ENCODE measurements around the gene ADAMTSL2.
"Not testable (repeated sequence)": the region's sequence is repeated elsewhere in the genome, so short reads cannot be mapped to it uniquely, and the experiment has no call there.

Gene ADAMTSL2

DNA sequence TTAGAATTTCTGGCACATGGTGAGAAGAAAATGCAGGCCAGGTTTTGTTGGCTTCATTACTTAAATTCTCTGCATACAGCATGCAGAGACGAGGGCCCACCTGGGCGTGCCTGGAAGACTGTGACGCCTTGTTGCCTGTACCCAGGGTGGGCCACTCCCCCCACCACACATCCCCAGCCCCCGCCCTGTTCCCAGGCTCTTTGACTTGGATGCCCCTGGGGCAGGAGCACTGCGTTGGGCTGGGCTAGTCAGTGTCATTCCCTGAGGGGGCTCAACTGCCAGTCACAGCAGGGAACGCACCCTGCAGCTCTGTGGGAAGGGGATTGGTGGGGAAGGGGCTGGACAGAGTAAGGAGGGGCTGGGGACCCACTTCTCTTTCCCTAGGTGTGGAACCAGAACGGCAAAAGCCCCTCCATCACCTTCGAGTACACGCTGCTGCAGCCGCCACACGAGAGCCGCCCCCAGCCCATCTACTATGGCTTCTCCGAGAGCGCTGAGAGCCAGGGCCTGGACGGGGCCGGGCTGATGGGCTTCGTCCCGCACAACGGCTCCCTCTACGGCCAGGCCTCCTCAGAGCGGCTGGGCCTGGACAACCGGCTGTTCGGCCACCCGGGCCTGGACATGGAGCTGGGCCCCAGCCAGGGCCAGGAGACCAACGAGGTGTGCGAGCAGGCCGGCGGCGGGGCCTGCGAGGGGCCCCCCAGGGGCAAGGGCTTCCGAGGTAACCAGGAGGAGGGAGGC, 19.6 kb downstream of the ADAMTSL2 start:
- in situ Hi-C loops (cut with MboI; ENCODE audit: low sequenced_read_pairs): no loop called here

DNA sequence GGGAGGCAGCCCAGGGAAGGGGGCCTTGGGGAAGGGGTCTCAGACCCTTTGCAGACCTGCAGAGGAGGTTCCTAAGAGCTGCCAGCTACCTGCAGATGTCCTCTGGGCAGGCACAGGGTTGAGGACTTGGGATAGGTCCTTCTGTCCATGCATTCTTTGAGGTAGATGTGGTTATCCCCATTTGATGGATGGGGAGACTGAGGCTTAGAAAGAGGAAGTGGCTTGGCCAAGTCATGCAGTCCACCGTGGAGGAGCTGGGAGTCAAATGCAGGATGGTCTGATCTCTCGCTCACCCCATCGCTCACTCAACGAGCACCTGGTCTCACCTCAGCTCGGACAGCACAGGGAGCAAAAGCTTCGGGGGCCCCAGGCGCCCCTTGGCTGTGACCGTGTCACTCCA, 20.2 kb downstream of the ADAMTSL2 start:
- in situ Hi-C loops (cut with MboI; ENCODE audit: low sequenced_read_pairs): no loop called here

DNA sequence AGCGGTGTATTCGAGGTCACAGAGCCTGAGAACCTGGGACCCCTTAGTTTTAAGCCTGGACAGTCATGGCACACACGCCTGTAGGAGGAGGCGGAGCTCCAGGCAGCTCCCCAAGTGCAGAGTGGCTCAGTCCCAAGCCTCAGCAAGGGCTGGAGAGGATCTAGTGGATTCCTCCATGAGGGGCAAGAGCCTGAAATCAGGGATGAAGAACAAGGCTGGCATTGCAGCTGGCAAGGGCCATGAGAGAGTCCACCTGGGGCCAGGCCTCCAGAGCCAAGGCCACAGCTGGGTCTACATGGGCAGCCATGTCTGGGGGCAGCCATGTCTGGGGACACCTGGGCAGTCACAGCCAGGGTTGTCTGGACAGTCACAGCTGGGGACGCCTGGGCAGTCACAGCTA, 21.9 kb downstream of the ADAMTSL2 start:
- in situ Hi-C loops (cut with MboI; ENCODE audit: low sequenced_read_pairs): no loop called here

DNA sequence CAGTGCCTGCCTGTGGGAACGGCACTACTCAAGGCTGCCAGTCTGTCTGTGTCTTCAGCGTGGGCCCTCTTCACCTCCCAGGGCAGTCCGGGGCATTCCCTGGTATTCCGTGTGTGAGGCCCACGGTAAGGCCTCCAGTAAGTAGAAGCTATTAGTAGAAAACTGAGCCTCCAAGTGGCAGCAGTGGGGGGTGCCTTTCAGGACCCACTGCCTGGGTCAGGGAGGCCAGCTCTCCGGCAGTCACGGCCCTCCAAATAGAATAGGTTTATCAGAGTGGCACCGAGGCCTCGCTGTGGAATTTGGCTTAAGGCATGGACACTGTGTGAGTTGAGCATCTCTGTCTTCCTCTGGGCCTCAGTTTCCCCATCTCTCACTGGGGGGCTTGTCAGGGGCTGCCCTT, 23.1 kb downstream of the ADAMTSL2 start:
- in situ Hi-C loops (cut with MboI; ENCODE audit: low sequenced_read_pairs): no loop called here

DNA sequence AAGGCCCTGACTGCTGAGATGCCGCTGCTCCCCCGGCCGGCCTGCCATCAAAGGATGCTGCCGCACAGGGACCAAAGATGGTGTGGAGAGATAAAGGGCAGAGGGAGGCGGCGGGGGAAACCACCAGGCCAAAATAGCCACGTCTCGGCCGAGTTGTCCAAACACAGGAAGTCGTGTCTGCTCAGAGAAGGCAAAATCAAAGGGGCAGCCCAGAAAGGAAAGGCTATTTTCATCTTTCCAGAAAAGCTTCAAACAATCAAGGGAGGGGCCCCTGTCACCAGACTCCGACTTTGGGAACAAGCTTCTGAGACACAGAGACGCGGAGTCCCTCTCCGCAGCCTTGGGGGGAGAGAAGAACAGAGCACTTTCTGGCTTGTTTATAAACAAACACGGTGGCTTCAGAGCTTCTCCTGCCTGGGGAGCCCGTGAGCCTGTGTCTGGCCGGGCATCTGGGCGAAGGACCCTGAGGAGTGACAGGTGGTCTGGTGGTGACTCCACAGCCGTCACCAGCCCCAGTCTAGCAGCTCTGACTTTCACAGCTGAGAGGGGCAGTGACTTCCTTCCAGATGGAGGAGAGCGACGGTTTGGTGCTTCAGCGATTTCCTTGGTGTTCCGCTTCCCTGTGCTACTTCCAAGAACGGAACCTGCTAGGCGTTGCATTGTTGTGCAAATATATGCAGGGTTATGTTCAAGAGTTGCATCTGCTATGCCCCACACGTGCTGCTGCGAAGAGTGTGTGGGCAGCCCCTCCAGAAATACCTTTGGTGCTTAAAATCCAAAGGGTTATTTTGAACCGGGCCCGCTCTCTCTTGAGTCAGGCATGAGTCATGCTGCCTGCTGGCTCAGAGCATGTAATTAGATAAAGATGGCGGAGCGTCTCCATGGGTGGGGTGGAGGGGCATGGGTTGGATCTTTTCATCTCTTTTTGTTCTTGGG, 24.0 kb downstream of the ADAMTSL2 start:
- in situ Hi-C loops (cut with MboI; ENCODE audit: low sequenced_read_pairs): no loop called here

DNA sequence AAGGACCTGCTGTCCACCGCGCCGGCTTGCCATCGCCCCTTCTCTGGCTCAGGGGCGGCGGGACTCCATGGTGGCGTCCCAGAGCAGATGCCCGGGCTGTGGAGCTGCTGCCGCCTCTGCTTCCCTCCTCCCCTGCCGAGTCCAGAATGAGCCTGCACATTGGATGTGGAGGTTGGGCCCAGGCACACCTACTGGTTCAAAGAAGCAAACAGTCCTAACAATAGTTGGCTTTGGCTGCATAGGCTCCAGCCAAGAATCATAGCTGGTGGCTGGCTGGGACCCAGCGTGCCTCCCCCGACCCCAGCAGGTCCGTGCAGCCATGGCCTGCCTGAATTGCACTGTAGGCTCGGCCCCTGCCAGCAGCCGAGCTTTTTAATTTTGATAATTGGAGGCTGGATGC, 25.8 kb downstream of the ADAMTSL2 start:
- in situ Hi-C loops (cut with MboI; ENCODE audit: low sequenced_read_pairs): no loop called here

DNA sequence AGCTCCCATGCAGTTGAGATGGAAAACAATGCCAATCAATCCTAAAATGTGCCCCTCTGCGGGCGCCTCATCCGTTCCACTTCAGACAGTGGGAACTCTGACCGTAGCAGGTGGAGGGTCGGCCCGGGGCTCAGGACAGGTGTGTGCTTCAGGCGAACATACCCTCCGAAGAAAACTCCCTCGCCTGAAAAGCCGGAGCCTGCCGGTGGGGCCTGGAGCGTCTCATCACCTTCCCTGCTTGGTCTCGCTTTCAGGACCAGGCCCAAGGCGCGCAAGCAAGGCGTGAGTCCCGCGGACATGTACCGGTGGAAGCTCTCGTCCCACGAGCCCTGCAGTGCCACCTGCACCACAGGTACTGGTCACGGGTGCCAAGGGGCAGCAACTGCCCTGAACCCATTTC, 26.4 kb downstream of the ADAMTSL2 start:
- in situ Hi-C loops (cut with MboI; ENCODE audit: low sequenced_read_pairs): no loop called here

DNA sequence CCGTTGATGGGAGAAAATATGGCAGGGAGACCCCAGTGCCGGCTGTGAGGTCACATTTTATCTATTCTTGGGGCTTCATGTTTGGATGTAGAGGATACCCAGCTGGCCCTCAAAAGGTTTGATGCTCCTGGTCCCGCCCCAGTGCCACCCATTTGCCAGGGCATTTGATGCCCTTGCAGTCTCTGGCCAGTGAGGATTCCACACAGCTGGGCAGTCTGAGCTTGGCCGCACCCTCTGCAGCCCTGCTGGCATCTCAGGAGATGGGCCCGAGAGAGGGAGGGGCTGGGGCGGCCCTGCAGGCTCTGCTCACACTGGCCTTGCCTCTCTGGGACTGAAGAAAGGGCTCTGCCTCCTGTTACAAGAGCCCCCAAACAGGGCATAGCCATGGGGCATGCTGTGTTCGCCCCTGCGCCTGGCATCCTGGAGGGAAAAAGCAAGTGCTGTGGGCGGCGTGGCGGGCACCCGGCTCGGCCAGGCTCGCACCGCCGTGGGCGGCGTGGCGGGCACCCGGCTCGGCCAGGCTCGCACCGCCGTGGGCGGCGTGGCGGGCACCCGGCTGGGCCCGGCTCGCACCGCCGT, 27.6 kb downstream of the ADAMTSL2 start:
- in situ Hi-C loops (cut with MboI; ENCODE audit: low sequenced_read_pairs): no loop called here

DNA sequence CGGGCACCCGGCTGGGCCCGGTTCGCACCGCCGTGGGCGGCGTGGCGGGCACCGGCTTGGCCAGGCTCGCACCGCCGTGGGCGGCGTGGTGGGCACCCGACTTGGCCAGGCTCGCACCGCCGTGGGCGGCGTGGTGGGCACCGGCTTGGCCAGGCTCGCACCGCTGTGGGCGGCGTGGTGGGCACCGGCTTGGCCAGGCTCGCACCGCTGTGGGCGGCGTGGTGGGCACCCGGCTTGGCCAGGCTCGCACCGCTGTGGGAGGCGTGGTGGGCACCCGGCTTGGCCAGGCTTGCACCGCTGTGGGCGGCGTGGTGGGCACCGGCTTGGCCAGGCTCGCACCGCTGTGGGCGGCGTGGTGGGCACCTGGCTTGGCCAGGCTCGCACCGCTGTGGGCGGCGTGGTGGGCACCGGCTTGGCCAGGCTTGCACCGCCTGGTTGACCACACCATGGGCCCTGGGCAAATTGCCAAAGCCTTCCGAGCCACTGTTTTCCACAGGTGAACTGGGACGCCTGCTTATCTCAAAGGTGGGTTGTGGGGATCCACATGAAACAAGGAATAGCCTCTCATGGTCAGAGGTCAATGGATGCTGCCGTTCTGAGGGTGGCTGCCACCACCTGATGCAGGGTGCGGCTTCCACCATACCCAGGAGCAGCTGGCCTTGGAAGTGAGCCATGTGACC, 28.2 kb downstream of the ADAMTSL2 start:
- in situ Hi-C loops (cut with MboI; ENCODE audit: low sequenced_read_pairs): no loop called here

DNA sequence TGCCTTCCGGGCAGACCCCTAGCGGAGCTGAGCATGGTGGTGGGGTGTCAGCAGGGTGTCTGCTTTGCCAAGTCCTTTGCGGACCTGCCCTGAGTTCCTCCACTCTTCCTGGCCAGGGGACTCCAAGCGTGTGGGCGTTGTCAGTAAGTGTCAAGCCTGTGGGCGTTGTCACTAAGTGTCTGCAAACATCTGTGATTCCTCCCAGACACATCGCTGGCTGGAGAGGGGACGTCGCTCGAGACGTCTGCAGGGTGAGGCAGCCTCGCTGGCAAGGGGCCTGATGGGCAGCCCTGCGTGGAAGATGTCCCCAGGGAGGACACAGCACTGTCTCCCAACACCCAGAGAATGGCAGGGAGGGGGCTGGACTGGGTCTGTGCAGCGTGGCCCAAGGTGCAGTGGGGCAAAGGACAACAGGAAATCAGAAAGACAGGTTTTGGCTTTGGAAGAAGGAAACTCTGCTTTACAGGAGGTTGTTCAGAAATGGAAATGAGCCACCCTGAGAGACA, 28.8 kb downstream of the ADAMTSL2 start:
- in situ Hi-C loops (cut with MboI; ENCODE audit: low sequenced_read_pairs): no loop called here

DNA sequence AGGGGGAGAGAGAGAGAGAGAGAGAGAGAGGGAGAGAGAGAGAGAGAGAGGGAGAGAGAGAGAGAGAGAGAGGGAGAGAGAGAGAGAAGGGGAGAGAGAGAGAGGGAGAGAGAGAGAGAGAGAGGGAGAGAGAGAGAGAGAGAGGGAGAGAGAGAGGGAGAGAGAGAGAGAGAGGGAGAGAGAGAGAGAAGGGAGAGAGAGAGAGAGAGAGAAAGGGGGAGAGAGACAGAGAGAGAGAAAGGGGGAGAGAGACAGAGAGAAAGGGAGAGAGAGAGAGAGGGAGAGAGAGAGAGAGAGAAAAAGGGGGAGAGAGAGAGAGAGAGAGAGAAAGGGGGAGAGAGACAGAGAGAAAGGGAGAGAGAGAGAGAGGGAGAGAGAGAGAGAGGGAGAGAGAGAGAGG, 29.3 kb downstream of the ADAMTSL2 start:
- in situ Hi-C loops (cut with MboI; ENCODE audit: low sequenced_read_pairs): not testable (repeated sequence)

DNA sequence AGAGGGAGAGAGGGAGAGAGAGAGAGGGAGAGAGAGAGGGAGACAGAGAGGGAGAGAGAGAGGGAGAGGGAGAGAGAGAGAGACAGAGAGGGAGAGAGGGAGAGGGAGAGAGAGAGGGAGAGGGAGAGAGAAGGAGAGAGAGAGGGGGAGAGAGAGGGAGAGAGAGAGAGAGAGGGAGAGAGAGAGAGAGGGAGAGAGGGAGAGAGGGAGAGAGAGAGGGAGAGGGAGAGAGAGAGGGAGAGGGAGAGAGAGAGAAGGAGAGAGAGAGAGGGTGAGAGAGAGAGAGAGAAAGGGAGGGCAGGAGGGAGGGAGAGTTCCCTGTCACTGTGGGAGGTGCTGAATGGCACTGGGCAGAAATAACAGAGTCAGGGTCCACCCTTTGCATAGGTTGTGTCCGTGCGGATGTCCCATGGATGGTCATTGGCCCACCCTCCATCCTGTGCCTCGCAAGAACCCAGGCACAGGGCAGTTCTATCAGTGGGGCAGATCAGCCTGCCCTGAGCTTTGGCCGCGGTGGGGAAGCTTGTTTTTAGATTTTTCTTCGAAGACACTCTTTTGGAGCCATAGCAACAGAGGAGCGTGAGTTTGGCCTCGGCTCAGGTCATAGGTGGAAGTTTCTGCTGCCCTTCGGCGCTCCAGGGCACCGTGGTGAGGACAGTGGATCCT, 30.1 kb downstream of the ADAMTSL2 start:
- in situ Hi-C loops (cut with MboI; ENCODE audit: low sequenced_read_pairs): no loop called here

DNA sequence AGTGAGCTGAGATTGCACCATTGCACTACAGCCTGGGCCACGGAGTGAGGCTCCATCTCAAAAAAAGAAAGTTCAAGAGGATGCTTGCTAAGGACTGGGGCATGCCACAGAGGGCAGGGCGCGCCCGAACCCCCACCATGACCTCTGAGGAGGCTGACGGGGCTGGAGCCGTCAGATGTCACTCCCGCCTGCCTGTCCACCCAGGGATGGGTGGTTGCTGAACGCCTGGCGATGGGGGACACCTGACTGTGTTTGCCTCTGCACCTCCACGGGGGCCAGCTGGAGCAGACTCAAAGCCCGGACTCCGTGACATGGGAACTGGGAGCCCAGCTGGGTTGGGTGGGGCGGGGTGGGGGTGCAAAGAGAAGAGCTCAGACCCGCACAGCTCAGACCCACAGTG, 31.9 kb downstream of the ADAMTSL2 start:
- in situ Hi-C loops (cut with MboI; ENCODE audit: low sequenced_read_pairs): no loop called here

DNA sequence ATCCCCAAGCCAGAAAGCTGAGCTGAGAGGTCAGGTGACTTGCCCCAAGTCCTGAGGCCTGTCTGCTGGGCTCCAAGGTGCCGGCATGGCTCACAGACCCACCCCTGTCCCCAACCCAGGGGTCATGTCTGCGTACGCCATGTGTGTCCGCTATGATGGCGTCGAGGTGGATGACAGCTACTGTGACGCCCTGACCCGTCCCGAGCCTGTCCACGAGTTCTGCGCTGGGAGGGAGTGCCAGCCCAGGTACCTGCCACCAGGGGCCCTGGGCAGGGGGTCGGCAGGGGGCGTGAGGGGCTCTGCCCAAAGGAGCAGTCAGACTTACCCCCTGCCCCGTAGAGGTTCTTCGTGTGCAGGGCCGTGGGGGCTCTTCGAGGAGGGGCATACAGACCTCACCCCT, 32.3 kb downstream of the ADAMTSL2 start:
- in situ Hi-C loops (cut with MboI; ENCODE audit: low sequenced_read_pairs): no loop called here

DNA sequence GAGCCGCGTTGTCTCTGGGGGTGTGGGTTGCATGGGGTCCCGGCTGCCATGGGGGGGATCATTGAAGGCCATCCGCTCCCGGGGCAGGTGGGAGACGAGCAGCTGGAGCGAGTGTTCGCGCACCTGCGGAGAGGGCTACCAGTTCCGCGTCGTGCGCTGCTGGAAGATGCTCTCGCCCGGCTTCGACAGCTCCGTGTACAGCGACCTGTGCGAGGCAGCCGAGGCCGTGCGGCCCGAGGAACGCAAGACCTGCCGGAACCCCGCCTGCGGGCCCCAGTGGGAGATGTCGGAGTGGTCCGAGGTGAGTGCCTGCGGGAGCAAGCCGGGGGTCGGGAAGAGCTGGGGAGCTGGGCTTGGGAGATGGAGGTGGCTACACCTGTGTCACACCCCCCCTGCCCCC, 33.7 kb downstream of the ADAMTSL2 start:
- in situ Hi-C loops (cut with MboI; ENCODE audit: low sequenced_read_pairs): no loop called here

DNA sequence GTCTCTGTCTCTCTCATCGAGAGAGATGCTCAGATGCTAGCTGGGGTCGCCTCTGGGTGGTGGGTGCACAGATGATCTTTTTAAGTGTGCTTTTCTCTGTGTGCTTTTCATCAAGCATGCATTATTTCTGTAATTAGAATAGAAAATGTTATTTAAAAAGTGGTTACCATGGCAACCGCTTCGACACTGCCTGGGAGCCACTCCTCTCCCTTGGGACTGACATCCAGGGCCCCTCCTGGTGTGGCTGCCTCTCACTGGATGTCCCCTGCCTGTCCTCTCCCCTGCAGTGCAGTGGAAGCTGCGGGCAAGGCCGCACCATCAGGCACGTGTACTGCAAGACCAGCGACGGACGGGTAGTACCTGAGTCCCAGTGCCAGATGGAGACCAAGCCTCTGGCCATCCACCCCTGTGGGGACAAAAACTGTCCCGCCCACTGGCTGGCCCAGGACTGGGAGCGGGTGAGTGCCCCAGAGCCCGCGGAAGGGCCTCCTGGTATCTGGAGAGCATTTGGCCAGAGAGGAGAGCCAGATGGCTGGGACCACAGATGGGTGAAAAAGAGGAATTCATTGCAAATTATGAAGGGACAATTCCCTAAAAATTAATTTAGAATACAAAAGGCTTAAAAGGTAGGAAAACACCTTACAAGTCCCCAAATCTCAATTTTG, 34.7 kb downstream of the ADAMTSL2 start:
- in situ Hi-C loops (cut with MboI; ENCODE audit: low sequenced_read_pairs): no loop called here

DNA sequence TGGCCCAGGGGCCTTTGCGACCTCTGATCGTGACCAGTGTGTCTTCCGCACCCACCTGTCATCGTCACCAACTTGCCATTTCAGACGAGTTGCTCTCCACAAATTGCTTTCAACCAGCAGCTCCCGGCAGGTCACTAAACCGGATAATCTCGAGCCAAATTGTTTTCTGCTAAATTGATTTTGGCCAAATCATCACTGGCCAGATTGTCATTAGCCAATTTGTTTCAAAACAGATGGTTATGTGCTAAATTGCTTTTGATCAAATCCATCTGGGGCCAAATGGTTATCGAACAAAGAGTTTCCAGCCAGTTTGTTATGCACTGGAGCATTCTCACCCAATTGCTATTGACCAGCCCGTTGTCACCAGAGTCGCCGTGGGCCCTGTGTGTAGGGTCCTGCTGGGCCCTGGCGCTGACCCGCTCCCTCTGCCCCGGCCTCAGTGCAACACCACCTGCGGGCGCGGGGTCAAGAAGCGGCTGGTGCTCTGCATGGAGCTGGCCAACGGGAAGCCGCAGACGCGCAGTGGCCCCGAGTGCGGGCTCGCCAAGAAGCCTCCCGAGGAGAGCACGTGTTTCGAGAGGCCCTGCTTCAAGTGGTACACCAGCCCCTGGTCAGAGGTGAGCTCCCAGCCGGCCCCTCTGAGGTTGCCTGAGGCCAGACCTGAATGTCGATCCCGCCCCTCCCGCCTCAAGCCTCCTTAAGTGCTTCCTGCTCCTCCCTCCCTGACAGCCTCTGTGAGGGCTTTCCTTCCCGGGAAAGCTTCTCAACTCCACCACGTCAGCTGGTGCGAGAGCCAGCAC, 35.6 kb downstream of the ADAMTSL2 start:
- in situ Hi-C loops (cut with MboI; ENCODE audit: low sequenced_read_pairs): no loop called here

DNA sequence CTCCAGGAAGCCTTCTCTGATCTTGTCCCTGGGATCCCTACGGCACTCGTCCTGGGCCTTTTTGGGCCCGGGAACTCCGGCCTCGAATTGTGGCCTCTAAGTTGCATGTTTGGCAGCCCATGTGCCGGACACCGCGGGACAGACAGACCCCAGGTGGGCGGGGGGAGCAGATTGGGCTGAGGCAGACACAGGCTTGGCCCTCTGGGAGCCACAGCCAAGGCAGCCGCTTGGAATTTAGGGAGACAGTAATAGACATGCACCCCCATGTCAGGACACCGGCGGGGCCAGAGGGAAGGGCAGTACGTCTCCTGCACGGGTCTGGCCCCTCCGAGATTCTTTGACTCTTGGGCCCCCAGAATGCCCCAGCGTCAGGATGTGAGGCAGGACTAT, 36.2 kb downstream of the ADAMTSL2 start:
- in situ Hi-C loops (cut with MboI; ENCODE audit: low sequenced_read_pairs): no loop called here

DNA sequence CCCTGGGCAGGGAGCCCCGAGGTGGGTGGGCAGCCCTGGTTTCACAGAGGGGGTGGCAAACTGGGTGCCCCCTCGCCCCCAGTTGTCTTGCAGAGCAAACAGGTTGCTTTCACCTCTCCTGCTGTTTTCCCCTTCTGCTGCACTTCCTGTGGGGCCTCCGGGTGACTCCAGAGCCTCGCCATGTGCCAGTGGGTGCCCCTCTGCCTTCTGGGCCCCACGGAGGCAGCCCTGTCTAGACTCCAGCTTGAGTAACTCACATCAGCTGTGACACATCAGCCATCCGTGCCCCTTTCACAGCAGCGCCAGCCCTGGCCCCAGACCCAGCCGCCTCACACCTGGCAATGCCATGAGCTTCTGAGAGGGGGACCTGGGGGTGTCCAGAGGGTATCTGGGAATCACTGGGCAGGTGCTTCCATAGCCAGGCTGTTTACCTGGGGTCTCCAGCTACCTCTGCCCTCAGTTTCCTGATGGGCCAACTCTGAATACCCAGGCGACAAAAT, 36.9 kb downstream of the ADAMTSL2 start:
- in situ Hi-C loops (cut with MboI; ENCODE audit: low sequenced_read_pairs): no loop called here

All from hTERT RPE-1 (cell line).